Activated T-helper 1 cell treated with anti-CD3 and anti-CD28 coated beads, Interleukin-2, amount 50 U/mL, for 16 hours (primary cell): ENCODE data around the gene NFATC4.
"Not testable (repeated sequence)": the region's sequence is repeated elsewhere in the genome, so short reads cannot be mapped to it uniquely, and the experiment has no call there.

ENCODE experiments used
- DNase-seq, 2 donors: peaks; one replicate each; pipeline ENCODE4 v3.0.0-alpha.2; 2020; ENCODE audit warnings: low read depth in 1 of 2, low spot score in 1 of 2

Gene NFATC4

GRCh38 chr14:24387579-24387978 is 19.6 kb downstream of the NFATC4 start:
- DNase-seq: not testable (repeated sequence)

GRCh38 chr14:24388474-24389179 is 20.6 kb downstream of the NFATC4 start:
- DNase-seq: no peak

- no peak for DNase-seq
These were observed 21.4 kb downstream of the NFATC4 start for GRCh38 chr14:24389226-24389848.

DNA sequence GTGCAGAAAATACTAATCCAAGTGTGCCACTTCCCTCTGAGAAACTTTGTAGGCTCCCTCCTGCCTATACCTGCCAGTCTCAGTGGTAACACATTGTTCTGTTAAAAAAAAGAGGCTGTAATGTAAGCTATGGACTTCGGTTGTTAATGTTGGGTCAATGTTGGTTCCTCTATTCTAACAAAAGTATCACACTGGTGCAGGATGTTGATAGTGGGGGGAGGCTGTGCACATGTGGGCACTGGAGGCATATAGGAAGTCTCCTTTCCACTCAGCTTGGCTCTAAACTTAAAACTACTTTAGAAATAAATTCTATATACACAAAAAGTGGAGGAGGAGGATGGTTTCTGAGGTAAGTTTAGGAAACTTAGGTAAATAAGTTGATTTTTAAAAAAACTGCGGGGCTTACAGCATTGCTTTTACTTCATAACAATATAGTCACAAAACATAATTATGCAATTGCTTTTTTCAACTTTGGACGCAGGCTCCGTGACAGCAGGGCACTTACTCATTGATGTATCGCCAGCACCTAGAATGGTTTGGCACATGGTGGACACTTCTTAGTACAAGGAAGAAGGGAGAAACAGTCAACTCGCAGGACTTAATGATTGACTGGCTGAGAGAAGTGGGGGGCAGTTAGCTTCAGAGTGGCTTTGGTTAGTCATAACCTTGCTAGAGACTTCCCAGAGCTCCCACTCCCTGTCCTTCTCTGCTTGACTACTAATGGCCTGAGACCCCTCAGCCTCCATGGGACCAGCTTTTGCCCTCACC is 22.9 kb downstream of the NFATC4 start:
- no peak for DNase-seq

DNA sequence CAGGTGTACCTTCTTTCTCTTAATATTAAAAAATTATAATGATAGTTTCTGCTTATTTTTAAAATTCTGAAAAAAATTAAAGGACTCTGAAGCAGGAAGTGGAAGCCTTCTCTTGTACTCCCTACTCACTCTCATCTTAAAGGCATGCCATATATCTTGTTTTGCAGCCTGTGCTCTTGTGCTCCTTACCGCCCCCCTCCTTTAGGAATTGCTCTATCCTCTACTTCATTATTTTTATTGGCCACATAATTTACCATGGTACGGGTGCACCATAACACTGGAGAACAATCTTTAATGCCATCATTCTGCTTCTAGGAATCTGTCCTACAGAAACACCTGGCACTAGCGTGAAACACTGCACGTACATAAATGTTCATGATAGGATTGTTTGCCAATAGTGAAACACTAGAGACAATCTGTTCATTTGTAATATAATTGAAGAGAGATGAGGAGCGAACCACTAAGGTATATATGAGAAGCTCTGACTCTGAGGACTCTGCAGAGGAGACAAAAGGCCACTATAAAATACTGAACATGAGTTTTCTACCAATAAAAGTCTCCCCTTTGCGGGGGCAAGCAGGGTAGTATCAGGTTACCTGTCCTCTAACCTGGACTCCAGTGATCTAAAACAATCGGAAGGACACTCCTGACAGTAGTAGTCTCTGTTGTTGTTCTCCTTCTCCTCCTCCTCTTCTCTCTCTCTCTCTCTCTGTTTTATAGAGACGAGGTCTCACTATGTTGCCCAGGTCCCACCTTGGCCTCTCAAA is 24.5 kb downstream of the NFATC4 start:
- DNase-seq: no peak

GRCh38 chr14:24394275-24394674 is 26.3 kb downstream of the NFATC4 start:
- DNase-seq: no peak

- DNase-seq: no peak
These were observed 27.9 kb downstream of the NFATC4 start for GRCh38 chr14:24395609-24396582.

GRCh38 chr14:24397639-24398292 is 29.8 kb downstream of the NFATC4 start:
- no peak for DNase-seq

GRCh38 chr14:24398293-24398652 is 30.3 kb downstream of the NFATC4 start:
- DNase-seq: no peak

DNA sequence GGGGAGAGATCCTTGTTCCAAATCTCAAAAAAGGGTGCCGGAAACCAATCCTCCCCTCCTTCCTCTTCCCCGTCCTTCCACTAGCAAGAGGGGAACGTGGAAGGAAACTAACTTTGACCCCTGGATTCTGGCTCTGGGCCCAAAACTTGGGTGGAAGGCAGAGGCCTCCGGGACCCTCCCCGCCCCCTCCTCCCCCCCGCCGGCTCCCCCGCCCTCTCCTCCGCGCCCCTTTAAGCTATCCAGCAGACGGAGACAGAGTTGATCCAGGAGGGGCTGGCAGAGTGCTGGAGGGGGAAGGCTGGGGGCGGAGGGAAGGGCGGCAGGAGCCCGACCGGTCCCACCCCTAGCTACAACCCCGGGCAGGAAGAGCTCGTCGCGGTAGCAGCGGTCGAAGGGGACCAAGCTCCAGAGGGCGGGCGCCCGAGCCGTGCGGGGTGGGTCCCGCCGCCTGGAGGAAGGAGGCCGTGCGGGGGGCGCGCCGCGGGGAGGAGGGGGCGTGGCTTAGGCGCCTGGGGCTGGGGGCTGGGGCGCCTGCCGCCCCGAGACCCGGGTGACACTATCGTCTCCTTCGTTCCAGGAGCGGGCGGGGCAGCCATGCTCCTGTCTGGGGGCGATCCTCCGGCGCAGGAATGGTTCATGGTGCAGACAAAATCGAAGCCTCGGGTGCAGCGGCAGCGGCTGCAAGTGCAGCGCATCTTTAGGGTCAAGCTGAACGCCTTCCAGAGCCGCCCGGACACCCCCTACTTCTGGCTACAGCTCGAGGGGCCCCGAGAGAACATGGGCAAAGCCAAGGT is 30.9 kb downstream of the NFATC4 start, which contains the start of gene NYNRIN:
Gene NYNRIN, plus strand, starts transcription at position 351 of the 794 bp plus-strand sequence. Its CDS starts 244 bp downstream, at position 595.
- no peak for DNase-seq

- DNase-seq: no peak
These were observed 31.5 kb downstream of the NFATC4 start for GRCh38 chr14:24399447-24399822.

- DNase-seq: no peak
These were observed 32.2 kb downstream of the NFATC4 start for GRCh38 chr14:24399999-24400718.

- DNase-seq: no peak
These were observed 34.1 kb downstream of the NFATC4 start for GRCh38 chr14:24401810-24402702.

GRCh38 chr14:24403294-24403998 is 35.5 kb downstream of the NFATC4 start:
- no peak for DNase-seq

- DNase-seq: no peak
These were observed 36.8 kb downstream of the NFATC4 start for GRCh38 chr14:24404814-24405213.

DNA sequence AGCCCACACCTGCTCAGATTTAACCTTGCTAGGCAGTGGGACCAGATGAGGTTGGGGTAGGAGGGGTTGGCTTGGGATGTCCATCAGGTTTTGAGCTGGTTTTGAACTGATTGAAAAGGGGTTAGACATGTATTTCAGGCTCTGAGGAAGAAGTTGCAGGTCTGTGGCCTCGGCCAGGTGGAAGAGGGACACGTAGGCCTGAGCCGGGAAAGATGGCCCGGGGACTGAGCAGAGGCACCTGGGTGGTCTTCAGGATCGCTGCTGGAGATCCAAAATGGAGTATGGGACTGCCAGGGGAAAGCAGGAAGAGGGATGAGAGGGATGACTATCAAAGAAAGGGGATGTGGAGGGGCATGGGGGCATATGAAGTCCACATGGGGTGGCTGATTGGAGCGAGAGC is 38.4 kb downstream of the NFATC4 start:
- no peak for DNase-seq
